Measurements from ENCODE around the gene LRRC27.

LRRC27 gene

DNA sequence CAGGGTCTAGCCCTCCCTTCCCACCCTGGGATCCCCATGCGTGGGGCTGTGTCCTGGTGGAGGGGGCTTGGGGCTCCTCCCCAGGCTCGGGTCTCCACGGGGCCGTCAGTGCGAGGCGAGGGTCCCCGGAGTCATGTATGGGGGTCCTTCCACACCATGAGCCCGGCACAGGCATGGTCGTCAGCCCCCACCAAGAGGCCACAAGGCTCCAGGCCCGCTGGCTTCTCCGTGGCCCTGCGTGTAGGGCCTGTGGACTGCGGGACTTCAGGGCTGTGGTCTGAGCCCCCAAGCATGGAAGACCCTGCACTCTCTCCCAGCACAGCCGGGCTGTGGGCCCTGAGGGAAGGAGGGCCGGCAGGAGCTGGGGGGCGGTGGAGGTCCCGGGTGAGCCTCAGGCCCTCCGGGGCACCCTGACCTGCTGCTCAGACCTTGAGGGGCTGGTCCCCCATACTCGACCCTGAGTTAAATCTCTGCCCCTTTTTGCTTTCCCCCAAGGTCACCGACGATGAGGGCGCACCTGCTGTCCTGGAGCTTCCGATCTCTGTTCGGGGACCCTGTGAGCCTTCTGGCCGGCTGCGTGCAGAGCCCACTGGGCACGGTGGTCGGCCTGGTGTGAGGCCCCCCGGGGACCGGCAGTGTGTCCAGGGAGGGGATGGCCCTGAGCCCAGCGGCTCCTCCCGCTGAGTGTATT, 84.7 kb downstream of the LRRC27 start:
- DNase-seq, result no peak

DNA sequence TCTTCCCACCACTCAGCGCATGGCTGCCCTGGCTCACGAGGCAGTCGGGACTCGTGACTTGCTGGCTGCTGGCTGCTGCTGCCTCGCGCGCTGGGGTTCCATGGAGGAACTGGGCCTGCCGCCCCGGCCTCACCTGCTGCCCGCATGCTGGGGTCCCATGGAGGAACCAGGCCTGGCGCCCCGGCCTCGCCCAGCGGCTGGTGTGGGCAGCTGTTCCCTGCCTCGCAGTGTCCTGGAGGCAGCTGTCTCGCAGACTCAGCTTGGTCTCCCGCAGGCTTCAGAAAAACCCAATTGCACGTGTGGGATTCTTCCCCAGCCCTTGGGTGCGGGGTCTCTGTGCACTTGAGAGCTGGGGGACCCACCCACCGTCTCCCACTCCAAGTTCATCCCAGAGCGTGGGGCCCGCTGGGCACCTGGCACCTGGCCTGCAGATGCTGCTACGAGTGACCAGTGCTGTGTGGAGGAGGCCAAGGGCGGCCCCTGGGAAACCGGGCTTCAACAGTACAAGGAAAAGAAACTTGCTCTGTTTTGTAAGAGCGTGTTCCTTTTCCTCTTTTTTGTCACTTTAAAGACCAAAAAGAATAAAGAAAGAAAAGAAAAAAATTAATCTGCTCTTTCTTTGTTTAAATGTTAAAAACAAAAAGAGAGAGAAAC, 85.4 kb downstream of the LRRC27 start:
- no peak for DNase-seq

DNA sequence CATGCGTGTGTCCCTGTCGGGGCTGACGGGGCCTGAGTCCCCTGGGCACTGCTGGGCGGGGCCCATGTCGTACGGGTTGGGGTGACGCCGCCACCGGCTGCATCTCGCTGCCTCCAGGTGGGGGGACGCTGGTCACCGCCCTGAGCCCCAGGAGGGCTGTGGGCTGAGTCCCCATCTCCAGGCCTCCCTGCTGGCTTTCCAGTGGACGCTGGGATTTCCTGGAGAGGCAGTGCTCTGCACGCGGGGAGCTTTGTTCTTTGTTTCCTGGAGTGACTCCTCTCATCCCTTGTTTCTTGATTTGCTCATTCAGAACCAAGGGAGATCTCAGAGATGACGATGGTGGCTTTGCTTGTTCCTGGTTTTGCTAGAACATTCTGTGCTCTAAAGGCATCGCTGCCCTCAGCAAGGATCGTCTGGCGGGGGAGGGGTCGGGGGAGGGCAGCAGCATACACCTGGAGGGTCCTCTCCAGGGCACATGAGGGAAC, 86.0 kb downstream of the LRRC27 start:
- DNase-seq, result no peak

DNA sequence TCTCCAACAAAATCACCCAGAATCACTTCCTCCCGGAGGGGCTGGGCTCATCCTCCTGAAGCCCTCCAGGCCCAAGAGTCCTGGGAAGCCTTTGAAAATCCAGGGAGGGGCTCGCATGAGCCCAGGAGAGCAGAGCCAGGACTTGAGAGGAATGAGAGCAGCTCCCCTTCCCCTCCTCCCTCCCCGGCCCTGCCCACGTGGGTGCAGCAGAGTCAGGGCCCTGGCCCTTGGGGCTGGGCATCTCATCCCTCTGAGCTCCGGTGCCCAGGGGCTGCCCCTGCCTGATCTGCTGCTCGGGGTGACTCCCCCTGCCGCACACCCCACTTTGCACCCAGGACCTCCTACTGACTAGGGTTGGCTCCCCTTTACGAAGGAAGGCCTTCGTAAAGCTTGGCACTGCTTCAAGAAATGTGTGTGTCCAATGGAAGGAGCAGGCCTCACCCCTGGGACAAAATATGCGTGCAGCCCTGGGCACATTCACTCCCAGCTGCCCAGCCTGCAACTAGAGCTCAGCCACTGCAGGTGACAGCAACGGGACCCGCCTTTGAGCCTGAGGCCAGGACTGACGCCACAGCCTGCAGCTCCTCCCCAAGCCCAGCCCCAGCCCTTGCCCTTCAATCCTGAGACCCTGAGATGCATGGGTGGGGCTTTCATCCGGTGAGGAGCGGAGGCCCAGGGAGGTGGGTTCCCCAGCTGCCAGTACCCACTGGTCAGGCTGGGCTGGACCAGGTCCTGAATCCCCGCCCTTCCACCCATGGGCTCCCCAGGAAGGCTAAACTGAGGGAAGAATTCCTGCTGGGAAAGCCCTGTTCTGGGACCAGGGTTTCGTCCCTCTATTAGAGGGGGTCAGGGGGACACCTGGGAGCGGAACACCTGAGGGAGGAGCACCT, 86.8 kb downstream of the LRRC27 start:
- no peak for DNase-seq

DNA sequence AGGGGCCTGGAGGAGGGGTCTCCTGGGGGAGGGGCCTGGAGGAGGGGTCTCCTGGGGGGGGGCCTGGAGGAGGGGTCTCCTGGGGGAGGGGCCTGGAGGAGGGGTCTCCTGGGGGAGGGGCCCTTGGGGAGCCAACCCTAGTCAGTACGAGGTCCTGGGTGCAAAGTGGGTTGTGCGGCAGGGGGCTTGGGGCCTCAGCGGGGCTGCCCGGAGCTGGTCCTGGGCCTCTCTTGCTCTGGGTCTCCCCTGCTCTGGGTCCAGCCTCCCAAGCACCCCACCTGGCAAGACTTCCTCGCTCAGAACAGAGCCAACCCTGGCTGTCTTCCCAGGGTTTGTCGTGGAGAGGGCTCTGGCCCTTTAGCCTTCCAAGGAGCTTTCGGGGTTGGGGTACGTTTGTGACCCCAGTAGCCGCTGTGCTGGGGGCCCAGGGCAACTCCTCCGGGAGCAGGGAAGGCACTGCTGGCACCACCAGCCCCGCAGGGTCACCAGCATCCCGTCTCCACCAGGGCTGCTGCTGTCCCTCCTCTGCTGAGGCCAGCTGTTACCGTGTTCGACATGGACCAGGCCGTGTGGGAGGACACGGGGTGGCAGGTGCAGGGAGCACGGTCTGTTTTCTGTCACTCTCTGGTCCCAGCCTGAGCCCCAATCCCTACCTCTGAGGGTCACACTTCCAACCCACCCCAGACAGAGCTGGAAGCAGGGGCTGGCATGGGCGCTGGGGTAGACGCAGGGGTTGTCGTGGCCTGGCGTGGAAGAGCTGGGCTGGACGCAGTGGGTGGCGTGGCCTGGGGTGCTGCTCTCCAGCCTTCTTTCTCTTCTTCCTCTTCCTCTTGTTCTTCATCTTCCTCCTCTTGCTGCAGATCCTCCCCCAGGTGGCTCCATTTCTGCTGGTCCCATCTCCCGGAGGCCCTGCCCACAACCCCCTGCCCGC, 87.8 kb downstream of the LRRC27 start:
- DNase-seq, result no peak

DNA sequence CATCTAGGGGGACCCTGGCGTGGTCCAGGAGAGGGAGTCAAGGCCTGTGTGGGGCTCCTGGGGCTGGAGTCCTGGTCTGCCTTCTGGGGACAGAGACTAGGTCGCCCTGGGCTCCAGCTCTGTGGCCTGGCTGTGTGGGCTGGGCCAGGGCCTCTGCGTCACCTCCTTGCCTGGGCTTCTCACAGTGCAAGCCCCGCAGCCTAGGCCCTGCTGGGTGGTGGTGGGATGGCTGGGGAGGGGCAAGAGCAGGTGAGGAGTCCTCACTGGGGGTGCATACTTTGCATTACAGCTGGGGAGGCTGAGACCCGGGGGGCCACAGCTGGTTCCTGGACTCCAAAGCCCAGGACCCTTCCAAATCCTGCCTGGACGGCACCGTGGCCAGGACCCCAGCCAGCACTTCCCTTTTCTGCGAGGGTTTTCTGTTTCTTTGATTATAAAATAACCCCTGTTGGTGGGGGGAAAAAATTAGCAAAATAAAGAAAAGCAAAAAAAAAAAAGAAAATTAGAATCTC, 88.5 kb downstream of the LRRC27 start:
- no peak for DNase-seq

DNA sequence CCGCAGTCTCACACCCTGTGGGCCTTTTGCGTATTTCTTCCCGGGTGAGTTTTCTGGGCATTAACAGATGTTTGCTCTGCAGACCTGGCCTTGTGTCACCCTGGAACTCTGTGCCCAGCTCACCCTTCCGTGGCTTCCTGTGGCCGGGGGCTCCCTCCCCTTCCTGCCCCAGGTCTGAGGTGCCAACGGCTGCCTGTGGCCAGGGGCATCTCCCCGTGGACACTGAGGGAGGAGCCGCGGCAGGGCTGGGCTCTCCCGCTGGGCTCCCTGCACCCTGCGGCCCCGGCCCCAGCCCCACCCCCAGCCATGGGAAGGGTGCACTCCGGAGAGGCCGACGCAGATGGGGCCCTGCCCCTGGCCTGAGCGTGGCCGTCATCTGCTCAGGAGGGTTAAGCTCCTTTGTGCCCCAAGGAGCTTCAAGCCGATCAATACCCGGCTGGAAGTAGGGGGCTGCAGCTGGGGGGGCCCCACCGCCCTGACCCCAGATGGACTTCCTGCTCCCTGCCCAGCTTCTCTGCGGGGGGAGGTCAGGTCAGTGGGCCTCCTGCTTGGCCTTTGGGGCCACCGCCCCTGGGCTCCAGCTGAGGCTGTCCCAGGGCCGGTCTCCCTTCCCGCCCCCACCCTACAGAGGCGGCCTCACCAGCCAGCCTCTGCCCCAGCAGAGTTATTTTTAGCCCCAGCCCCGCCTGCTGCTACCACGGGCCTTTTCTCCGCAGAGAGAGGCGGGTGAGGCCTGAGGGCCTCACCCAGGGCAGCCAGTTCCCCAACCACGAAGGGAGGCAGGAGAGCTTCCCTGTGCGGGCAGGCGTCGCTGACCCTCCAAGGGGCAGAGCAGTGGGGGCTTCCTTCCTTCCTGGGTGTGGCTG, 89.2 kb downstream of the LRRC27 start:
- DNase-seq, result no peak

DNA sequence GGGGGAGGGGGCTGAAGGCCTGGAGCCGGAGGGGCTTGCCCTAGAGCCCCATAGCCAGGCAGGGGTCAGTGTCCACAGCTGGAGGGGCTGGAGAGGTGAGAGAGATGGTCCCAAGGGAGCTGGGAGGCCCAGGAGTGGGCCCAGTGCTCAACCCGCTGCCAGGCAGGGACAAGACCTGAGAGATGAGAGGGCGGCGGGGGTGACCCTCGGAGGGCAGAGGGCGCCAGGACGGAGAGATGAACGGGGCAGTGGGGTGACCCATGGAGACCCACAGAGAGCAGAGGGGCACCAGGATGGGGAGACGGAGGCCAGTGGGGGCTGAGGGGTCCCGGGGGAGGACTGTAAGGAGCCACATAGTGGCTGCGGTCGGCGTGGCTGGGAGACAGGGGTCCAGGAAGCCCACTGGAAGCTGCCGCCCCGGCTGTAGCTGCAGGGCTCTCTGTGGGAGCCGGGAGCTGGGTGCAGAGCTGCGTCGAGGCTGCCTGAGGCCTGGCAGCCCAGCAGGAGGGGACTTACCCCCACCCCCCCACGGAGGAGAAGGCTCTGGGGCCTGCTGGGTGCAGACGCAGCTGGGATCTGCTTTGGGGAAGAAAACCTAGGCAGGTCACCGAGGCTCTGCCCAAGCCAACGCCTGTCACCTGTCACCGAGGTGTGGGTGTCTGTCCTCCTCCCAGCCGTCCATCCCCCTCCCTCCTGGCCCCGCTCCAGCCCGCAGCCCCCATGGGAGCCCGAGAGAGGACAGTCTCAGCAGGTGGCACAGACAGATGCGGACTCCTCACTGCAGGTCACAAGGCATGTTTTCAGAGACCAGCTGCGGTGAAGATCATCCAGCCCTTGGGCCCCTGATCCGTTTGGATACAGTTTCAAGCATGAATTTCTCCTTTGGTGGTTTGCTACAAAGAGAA, 90.1 kb downstream of the LRRC27 start:
- DNase-seq, result no peak

DNA sequence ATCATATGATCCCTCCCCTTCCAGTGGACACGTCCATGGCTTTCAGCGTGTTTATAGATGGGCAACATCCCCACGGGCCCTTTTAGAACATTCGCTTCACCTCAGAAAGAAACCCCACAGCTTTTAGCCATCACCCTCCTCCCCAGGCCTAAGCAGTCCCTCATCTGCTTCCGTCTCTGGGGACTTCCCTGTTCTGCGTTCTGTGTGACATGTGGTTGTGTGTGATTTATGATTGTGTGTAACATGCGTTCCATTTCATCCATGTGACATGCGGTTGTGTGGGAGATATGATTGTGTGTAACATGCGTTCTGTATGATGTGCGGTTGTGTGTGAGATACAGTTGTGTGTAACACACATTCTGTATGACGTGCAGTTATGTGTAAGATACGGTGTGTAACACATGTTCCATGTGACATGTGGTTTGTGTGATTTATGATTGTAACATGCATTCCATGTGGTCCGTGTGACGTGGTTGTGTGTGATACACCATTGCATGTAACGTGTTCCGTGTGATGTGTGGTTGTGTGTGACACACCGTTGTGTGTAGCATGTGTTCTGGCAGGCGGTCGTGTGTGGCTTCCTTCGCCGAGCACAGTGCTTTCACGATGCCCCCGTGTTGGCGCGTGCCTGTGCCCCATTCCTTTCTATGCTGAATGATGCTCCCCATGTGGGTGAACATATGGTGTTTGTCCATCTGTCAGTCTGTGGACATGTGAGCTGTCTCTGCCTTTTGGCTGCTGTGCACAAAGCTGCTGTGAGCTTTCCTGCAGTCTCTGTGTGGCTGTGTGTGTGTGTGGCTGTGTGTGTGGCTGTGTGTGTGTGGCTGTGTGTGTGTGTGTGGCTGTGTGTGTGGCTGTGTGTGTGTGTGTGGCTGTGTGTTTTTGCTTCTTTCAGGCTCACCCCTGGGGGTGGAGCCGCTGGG, 91.2 kb downstream of the LRRC27 start:
- no peak for DNase-seq

DNA sequence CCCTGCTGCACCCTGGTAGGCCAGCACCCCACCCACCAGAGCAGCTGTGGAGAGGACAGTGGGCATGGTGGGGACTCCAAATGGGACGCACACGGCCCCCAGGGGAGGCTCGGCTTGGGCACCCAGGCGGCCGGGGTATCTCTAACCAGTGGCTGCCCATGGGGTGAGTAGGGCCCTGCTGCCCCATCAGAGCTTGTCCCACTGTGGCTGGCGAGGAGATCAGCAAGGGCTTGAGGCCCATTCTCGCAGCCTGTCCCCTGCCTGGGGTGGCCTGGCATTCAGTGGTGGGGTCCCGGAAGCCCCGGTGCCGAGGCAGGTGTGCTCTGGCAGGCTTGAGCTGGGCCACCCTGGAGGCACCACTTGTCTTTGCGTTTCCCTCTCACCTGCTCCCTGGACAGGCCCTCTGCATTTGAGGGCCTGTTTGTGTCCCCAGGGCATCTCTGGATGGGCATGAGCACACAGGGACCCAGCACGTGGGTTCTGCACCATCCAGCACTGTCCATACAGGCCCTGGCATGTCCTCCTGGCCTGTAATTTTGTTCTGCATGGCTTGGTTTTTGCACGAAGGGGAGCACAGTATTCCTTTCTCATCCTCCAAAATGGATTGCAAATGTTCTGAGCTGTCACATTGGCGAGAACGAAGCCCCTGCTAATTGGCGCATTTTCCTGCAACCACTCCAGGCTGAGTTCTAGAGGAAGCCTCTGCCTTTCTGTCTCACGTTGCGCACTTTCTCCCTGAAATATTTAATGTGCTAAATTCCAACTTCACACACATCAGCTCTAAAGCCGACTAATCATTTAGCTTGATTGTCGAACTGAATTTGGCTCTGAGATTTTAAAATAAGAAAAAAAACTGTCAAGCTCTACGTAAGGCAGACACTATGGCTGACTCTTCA, 92.2 kb downstream of the LRRC27 start:
- DNase-seq, result no peak

DNA sequence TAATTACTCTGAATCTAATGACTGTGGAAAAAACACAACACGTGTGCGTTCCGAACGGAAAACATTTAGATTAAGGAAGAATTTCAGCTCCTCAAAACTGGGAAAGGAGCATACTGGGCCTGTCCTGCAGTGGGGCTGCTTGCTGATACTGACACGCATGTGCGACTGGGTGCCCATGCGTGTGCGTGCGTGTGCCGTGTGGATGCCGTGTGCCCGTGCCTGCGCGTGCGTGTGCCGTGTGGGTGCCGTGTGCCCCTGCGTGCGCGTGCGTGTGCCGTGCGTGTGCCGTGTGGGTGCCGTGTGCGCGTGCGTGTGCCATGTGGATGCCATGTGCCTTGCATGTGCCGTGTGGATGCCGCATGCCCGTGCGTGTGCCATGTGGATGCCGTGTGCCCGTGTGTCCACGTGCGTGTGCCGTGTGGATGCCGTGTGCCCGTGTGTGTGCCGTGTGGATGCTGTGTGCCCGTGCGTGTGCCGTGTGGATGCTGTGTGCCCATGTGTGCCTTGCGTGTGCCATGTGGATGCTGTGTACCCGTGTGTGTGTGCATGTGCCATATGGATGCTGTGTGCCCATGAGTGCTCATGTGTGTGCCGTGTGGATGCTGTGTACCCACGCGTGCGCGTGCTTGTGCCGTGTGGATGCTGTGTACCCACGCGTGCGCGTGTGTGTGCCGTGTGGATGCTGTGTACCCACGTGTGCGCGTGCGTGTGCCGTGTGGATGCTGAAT, 93.2 kb downstream of the LRRC27 start:
- DNase-seq, result no peak

DNA sequence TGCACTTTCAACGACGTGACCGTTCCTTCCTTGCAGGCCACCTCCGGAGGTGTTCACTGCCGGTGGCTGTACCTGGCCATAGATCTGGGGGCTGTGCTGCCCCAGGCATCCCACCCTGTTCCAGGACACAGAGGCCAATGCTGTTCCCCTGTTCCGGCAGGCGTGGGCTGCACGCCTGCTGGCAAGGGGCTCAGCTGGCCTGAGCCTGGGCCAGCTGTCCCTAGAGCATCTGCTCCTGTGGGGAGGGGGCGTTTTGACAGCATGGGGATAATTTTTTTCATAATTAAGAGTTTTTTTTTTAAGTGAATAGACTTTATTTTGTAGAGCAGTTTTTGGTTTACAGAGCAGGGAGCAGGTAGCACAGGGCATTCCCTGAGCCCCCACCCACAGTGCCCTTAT, 93.8 kb downstream of the LRRC27 start:
- DNase-seq, result no peak

DNA sequence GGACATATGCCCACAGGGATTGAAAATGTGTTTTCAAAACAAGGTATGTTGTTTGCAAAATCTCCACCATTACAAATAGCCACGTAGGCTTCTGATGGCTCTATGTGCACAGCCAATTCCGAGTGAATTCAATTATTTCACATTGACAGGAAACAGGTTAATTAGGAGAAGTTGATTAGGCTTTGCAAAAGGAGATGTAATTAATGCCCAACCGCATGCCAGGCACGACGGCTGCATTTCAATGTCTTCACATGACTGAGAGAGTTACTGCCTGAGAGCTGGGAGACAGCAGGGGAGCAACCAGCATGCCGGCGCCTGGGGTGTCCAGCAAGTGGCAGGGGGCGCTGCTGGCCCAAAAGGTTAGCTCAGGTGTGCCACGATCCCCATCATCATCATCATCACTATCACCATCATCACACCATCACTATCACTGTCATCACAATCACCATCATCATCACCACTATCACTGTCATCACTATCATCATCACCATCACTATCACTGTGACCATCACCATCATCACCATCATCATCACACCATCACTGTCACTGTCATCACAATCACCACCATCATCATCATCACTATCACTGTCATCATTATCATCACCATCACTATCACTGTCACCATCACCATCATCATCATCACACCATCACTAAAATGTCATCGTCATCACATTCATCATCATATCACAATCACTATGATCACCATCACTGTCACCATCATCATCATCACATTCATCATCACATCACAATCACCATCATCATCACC, 95.2 kb downstream of the LRRC27 start:
- DNase-seq, result no peak

DNA sequence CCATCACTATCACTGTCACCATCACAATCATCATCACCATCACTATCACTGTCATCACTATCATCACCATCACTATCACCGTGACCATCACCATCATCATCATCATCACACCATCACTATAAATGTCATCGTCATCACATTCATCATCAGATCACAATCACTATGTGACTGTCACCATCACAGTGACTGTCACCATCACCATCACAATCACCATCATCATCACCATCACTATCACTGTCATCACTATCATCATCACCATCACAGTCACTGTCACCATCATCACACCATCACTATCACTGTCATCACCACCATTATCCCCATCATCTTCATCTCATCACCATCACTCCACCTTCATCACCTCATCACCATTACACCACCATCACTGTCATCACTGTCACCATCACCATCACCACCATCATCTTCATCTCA, 96.0 kb downstream of the LRRC27 start:
- no peak for DNase-seq

DNA sequence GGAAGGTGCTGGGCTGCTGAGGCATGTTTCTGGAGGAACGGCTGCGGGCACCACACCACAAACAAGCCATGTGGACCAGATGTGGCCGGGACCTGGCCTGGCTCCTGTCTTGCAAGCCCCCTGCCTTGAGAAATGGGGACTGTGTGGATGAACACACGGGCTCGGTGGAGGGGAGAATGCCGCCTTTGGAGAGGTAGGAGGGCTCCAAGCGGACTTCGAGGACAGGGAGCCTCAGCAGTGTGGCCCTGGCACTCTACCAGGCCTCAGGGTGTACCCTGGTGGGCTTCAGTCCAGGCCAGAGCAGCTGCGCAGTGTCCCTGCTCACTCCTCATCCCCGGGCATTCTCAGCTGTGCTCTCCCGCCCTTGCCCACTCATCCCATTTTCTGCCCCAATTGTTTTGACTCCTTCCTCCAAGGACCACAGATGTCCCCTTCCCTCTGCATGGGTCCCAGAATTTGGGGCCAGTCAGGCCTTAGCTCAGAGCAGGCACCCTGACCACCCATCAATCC, 96.5 kb downstream of the LRRC27 start:
- DNase-seq, result no peak

Data from T-helper 1 cell (primary cell).